GM20000 (cell line): Measurements from ENCODE around the gene C1QTNF6.

Experiments
- DNase-seq: peaks from one replicate; pipeline ENCODE4 v3.0.0; 2012; ENCODE audit warnings: low spot score
- CTCF ChIP-seq: IDR thresholded peaks from 2 replicates; pipeline ENCODE4 v1.5.1; 2012; ENCODE audit warnings: mild to moderate bottlenecking, control low read depth; ENCODE audit errors: extremely low read depth, missing control alignments

Gene C1QTNF6

GRCh38 chr22:37184380-37184755 is 3.7 kb downstream of the C1QTNF6 start:
- DNase-seq, result no peak
- TF ChIP-seq CTCF, result no peak

DNA sequence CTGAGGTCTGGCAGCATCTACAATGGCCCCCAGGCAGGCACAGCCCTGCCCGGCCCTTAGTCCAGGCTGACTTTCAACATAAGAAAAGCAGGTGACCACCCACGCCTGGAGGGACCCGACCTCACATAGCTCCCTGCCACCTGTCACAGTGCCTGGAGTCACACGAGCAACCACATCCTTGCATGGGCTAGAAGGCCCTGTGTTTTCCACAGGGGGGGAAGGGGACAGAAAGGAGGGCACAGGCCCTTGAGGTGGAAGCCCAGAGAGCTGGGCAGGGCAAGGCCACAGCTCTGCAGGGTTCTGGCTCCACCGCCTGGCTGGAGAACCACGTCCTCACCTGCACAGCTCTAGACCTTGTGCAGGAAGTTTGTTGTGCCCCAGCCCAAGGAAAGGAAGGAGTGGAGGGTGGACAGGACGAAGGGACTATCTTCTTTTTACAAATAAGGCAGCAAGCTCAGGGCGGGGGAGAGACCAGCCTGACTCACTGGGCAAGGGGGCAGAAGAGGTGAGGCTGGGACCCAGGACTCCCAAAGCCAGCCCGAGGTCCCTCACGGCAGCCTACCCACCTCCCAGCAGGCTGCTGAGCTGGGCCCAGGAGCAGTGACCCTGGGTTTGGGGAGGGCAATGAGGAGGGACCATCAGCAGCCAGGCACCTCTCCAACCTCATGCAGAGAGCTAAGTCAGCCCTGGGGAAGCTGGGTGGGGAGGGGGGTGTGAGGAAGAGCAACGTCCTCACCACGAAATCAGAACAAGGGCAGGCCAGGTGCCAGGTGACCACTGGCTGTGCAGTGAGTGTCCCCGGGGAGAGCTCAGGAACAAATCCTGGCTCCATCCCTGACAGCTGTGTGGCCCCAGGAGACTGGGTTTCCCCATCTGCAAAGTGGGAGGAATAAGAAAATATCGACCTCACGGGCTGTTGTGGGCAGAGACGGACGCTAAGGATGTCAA is 4.3 kb downstream of the C1QTNF6 start:
- no peak for TF ChIP-seq CTCF
- no peak for DNase-seq

- no peak for DNase-seq
- TF ChIP-seq CTCF, result no peak
Measured at GRCh38 chr22:37182949-37183245, 5.2 kb downstream of the C1QTNF6 start.

GRCh38 chr22:37182101-37182948 is 5.7 kb downstream of the C1QTNF6 start:
- no peak for DNase-seq
- no peak for TF ChIP-seq CTCF

- no peak for TF ChIP-seq CTCF
Measured at GRCh38 chr22:37181681-37182080, 6.4 kb downstream of the C1QTNF6 start.

DNA sequence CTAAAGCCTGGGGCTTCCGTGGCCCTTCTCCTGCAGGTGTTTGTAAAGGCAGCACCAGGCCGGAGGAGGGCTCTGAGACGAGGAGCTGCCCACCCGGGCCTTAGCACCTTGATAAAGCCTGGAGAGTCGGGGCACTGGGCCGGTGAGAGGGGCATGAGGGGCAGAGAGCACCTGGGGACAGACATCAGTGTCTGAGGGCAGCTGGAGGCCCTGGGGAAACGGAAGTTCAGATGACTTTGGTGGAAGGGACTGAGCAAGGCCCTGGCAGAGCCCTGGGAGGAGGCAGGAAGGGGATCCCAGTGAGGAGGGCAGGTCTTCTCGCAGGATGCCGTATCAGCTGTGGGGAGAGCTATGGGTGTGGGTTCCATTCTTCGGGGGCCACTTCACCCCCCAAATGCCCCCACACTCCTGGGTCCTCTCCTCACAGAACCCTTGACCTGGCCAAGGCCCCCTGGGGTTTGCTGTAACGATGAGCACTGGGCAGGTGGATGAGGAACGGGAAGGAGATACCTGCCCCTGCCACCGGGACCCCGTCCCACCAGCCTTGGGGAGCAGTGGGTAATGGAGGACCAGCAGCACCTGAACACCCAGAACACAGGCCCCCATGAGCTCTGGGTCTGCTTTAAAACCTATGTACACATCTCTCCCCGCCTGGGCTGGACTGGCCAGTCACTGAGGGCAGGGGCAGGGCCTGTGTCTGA is 7.4 kb downstream of the C1QTNF6 start:
- TF ChIP-seq CTCF, result no peak
- no peak for DNase-seq

More at GRCh38 chr22:37181681-37182080, 6.4 kb downstream of the C1QTNF6 start:
- DNase-seq, result no peak
